Measurements from ENCODE around the gene MYL1.

GRCh38 chr2:210318486-210318885 lies 3.5 kb upstream of the MYL1 start:
- TF ChIP-seq, protein P1, sequence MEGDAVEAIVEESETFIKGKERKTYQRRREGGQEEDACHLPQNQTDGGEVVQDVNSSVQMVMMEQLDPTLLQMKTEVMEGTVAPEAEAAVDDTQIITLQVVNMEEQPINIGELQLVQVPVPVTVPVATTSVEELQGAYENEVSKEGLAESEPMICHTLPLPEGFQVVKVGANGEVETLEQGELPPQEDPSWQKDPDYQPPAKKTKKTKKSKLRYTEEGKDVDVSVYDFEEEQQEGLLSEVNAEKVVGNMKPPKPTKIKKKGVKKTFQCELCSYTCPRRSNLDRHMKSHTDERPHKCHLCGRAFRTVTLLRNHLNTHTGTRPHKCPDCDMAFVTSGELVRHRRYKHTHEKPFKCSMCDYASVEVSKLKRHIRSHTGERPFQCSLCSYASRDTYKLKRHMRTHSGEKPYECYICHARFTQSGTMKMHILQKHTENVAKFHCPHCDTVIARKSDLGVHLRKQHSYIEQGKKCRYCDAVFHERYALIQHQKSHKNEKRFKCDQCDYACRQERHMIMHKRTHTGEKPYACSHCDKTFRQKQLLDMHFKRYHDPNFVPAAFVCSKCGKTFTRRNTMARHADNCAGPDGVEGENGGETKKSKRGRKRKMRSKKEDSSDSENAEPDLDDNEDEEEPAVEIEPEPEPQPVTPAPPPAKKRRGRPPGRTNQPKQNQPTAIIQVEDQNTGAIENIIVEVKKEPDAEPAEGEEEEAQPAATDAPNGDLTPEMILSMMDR (IDR thresholded peaks at IDR 0.05) = no peak
- TF ChIP-seq POLR2A (IDR thresholded peaks at IDR 0.05) = no peak
